ENCODE measurements around the gene CA12.
"Not testable (repeated sequence)": the region's sequence is repeated elsewhere in the genome, so short reads cannot be mapped to it uniquely, and the experiment has no call there.

The CA12 gene

DNA sequence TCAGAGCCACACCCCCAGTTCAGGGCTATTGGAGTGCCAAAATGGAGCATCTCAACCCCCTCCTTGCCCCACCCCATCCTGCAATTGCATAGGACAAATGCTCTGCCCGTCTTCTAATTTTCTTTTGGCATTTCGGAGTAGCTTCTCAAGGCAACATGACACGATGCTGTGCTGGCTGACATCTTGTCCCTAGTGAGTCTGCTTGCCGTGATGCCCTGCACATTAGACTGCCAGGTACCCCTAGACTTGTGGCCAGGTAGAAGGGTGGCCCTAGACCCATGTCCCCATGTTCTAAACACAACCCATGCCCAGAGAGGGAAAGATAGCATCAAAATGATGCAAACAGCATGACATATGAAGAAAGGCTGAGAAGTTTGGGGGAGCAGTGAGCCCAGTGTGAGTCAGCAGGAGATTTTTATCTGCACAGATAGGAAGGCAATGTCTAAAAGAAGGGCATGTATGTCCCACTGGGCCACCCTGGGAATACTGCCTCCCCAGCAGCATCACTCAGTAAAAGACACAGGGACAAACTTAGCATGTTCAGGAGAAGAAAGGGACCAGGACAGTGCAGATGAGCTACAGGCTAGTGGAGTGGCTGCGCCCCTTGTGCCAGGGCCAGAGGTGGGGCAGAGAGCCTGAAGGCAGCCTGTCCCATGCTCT, 36.8 kb downstream of the CA12 start:
- no peak overlapping the region for H3K4me3 ChIP-seq (ENCODE audit: low read length)
- no peak for DNase-seq (ENCODE audit: low read depth, low spot score)

DNA sequence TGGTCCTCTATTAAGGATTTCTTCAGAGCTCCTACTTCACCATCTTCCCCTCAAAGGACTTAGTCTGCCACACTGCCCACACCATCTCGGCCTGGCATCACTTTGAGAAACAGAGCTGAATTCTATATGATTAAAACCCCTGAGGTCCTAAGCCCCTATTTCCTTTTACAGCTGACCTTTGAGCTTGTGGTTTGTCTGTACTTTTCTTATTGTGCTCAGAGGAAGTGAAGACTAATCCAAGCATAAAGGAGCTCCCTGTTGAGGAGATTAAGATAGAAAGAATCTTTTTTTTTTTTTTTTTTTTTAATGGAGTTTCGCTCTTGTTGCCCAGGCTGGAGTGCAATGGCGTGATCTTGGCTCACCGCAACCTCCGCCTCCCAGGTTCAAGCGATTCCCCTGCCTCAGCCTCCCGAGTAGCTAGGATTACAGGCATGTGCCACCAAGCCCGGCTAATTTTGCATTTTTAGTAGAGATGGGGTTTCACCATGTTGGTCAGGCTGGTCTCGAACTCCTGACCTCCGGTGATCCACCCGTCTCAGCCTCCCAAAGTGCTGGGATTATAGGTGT, 38.6 kb downstream of the CA12 start:
- not testable (repeated sequence) for DNase-seq (ENCODE audit: low read depth, low spot score); H3K4me3 ChIP-seq (ENCODE audit: low read length)

DNA sequence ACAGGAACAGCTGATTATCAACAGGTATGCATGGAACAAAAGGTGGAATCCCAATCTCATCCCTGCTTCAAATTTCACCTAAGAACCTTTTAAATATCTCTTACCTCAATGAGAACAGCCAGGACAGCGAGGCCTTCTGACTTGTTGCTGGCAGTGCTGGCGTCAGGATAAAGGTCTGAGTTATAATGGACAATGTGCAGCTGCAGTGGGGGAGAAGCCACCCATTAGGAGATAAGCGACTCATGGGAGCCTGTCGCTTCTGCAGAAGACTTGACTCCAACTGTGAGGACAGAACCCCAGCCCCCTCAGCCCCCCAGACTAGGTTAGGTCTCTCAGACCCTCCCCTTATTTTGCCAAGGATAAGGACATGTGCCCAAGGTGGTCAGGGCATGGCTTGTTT, 39.7 kb downstream of the CA12 start:
- no peak overlapping the region for H3K4me3 ChIP-seq (ENCODE audit: low read length)
- no peak for DNase-seq (ENCODE audit: low read depth, low spot score)

DNA sequence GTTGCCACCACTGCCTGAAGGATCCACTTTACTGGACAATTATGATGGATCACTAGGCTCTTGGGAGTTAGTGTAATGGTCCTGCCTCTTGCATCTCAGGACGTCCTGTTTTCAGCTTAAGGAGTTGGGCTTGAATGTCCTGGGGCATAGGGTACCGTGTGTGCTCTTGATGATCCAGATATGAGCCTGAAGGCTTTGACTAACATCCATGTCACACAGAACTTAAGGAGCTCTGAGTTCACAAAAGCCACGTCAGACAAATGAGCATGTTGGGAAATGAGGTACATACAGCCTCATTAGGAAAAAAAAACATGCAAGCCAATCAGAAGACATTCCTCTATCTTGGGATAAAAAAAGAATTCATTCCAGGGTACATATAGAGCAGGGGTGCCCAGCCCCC, 40.8 kb downstream of the CA12 start:
- H3K4me3 ChIP-seq (ENCODE audit: low read length) = no peak overlapping the region
- no peak for DNase-seq (ENCODE audit: low read depth, low spot score)

DNA sequence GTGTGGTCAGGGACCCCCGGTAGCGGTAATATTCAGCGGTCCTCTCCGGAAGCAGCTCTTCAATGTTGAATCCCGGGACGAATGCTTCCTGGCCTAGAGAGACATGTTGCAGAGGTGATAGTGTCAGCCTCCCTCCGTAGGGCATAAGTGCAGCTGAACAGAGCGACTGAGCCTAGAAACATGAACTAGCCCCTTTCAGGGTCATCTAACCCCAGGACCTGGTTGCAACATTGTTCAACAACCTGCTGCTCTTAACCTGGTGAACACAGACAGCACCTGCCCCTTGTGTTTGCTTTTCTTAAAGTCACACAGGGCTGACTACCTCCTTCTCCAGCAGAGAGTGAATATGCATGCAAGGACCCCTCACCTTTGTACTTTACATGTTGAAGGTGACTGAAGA, 41.3 kb downstream of the CA12 start:
- no peak for DNase-seq (ENCODE audit: low read depth, low spot score)
- H3K4me3 ChIP-seq (ENCODE audit: low read length) = no peak overlapping the region

DNA sequence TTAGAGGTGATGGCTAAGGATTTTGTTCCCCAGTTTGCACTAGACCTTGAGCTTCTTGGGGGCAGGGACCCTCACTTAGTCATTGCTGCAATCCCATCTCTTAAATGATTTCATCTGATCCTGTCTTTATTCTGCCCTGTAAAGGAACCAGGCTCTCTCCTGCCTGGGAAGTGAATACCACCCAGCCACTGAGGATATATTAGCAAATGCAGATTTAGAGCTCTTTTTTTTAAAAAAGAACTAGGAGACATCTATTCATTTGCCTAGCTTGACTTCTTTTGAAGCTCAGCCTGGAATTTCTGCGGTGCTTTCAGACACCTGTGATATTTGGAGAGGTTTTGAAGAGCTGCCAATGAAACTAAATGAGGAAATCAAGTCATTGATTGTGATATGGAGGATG, 41.8 kb downstream of the CA12 start:
- no peak overlapping the region for H3K4me3 ChIP-seq (ENCODE audit: low read length)
- DNase-seq (ENCODE audit: low read depth, low spot score) = no peak

DNA sequence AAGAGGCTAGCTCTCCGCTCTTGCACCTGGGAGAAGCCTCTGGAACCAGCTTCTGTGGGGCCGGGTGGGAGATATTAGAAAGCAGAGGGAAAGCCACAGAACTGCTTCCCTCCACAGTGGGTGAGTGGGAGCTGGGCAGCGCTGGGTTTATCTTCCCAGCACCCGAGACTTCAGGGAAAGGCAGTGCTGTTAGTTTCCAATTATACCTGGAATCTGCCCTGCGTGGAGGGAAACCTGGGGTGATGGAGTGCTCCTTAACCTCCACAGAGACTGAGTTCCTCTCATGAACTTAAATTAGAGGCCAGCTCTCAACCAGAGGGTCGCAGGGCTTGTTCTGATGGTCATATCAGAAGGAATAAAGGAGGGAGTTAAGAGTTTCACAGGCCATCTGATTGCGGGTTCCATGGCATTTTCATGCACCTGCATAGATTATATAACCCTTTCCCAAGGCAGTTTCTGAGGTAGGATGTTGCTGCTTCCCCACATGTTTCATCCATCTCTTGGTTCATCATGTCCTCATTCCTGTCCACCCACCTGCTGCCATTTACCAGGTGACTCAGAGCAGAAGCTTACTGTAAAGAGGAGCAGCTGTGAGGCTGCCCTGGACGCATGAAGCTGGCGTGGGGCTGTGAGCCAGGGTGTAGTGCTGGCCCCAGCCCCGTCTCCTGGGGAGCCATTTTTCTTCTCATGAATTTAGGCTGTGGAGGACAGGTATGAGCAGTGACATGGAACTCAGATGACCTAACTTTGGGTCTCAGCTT, 42.5 kb downstream of the CA12 start:
- no peak for DNase-seq (ENCODE audit: low read depth, low spot score)
- H3K4me3 ChIP-seq (ENCODE audit: low read length) = no peak overlapping the region

DNA sequence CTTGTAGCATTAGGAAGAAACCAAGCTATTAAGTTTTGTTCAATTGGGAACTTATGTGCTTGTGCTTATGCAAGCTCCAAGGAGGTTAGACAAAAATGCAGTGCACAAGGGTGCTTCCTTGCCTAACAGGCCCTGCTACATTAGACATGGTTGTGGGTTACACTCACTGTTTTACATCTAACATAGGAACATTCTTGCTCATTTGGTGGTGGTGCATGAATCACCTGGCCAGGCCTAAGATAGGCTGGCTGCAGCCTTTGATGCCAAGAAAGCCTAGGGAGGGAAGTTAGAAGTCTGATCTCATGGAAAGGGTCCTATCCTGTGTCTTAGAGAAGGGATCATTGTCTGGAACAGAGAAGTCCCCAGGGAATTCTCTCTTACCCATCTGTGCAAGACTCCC, 43.5 kb downstream of the CA12 start:
- no peak overlapping the region for H3K4me3 ChIP-seq (ENCODE audit: low read length)
- DNase-seq (ENCODE audit: low read depth, low spot score) = no peak

DNA sequence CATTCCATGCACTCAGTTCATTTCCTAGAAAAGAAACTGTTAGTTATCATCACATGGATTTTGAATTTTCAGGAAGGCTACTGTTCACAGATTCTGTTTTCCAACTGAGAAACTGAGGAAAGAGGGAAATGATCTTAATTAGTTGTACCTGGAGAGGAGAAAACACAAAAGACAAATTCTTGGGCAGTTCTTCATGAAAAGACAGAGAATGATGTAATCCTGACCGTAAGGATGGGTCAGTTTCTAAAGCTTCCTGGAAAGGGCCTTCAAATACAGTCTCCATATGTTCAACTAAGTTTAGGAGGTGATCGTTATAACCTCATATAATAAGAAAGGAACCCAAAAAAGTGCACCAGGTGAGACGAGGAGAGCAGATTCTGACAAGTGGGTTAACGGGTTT, 44.6 kb downstream of the CA12 start:
- DNase-seq (ENCODE audit: low read depth, low spot score) = no peak
- H3K4me3 ChIP-seq (ENCODE audit: low read length) = no peak overlapping the region

DNA sequence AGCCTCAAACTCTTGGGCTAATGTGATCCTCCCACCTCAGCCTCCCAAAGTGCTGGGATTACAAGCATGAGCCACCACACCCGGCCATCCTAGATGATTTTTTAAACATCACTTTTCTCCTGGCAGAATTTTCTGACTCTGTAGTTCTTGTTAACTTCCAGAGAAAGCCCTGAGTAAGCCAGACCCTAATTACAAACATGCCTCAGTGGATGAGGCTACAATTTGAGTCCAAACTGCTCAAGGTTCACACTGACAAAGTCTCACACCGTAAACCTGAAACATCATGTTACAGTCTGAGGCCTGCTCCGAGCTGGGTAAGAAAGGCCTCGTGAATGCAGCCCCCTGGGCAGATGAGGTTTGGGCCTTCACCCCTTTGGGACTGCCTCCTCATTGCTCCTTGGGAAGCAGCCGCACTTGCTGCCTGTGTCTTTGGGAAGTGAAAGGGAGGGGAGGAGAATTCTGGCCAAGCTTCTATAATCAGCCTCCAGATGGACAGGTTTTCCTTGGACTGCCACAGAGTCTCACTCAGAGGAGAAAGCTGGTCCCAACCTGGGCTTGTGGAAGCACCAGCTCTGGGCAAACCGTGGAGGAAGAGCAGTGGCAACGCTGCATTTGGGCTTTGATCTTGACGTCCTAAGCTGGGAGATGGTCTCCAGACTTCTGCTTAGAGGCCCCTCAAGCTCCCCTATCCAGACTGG, 46.0 kb downstream of the CA12 start:
- H3K4me3 ChIP-seq (ENCODE audit: low read length) = no peak overlapping the region
- DNase-seq (ENCODE audit: low read depth, low spot score) = no peak

DNA sequence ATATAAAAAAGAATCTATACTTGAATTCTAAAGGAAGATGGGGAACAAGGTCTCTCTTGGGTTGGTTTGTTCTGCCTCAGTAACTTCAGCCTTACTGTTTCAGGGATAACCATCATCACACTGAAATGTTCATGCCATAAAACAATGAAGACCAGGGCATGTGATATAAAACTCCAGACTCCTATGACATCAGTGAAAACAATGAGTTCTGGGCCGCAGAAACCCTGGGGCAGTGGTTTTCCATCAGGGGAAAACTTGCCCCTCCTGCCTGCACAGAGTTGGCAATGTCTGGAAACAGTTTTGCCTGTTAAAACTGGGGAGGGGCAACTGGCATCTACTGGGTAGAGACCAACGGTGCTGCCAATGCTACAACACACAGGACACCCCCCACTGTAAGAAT, 46.8 kb downstream of the CA12 start:
- no peak overlapping the region for H3K4me3 ChIP-seq (ENCODE audit: low read length)
- DNase-seq (ENCODE audit: low read depth, low spot score) = no peak

DNA sequence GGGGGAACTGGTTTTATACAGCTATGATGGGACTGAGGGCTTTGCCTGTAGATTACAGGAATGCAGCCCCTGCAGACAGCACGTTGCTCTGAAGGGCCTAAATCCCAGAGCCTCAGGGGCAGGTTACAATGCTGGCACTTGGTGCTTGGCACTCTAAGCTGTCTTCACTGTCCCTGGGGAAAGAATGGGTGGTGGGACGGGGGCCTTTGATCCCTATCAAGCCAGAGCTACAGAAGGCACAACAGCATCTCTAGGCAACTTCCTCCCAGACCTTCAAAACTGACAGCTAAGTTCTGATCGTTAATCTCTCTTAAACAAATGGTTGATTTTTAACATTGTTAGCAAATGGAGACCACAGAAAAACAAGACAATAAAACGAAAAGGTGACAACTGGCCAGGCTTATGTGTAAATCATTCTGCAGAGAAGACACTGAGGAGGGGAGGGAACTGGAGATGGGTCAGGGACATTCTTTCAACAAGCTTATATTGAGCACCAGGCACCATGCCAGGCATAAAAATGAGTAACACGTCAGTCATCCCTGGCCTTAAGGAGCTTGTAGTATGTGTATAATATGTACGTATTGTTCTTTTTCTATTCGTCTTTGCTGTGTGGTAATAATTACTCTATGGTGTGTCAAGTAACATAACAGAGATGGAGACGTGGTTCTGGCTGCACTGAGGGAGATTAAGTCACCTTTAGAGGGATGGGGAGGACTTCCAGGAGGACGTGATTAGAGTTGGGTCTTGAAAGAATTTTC, 49.1 kb downstream of the CA12 start:
- no peak for DNase-seq (ENCODE audit: low read depth, low spot score)

DNA sequence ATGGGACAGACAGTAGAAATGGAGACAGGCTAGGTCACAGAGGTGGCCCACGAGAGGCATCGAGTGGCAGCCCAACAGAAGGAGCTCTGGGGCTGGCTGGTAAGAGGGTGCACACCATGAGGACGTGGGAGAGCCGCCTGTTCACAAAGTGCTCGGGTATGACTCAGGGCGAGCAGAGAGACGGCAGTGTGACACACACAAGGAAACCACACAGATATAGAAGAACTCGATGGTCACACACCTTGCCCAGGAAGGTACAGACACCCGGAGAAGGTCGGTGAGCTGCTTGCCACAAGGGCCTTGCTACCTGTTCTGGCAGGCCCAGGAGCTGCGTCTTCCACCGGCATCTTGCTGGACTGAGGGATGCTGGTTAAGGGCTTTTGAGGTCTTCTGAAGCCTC, 50.2 kb downstream of the CA12 start:
- DNase-seq (ENCODE audit: low read depth, low spot score) = no peak
- H3K4me3 ChIP-seq (ENCODE audit: low read length) = no peak overlapping the region

More for the DNA sequence above, 49.1 kb downstream of the CA12 start:
- no peak overlapping the region for H3K4me3 ChIP-seq (ENCODE audit: low read length)

DNA sequence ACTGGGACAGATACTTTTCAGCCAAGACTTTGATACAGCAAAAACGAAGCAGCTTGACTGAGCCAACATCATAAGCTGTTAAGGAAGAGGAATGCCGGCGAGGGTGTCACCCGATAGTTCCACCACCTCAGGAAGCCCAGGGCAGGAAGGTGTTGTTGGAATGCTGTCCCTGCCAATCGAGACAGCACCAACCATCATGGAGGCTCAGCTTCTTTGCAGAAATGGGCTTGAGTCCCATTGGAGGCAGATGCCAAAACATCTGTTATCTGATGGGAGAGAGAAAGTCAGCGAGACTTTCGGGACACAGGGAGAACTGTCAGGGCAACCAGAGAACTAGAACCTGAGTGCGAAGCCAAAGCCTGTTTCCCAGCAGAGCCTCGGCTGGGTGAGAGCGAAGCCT, 50.7 kb downstream of the CA12 start:
- no peak for DNase-seq (ENCODE audit: low read depth, low spot score)
- no peak overlapping the region for H3K4me3 ChIP-seq (ENCODE audit: low read length)

DNA sequence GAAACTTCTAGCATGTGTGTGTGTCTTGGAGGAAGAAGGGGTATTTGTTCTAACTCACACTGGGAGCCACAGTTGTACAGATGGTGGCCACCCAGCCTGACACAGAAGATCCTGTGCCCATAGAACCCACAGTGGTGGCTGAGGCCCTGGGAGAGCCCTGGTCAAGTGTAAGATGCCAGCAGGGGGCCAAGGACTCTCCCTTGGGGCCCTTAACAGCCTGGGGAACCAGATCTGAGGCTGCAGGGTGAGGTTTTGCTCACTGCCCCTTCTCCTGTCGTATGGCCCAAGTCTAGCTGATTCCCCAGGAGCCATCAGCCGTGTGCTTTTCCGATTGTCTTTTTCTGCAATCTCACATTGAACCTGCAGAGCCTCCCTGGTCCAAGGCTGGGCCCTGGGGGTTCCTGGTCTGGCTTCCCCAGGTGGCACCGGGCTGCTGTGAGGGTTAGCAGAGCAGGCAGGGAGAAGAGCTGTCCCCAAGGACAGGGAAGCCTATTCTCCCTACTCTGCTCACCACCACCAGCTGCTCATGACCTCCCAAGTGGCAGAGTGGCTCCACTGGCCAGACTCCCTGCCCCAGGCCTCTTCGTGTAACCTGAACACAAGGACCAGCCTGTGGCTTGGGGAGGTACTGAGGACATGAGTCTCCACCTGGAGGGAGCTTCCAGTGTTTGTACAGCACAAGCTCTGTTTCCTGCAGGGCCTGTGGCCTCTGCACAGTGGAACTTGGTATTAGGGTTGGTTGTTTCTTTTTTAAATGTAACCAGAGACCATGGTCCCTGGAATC, 51.9 kb downstream of the CA12 start:
- no peak overlapping the region for H3K4me3 ChIP-seq (ENCODE audit: low read length)
- no peak for DNase-seq (ENCODE audit: low read depth, low spot score)

DNA sequence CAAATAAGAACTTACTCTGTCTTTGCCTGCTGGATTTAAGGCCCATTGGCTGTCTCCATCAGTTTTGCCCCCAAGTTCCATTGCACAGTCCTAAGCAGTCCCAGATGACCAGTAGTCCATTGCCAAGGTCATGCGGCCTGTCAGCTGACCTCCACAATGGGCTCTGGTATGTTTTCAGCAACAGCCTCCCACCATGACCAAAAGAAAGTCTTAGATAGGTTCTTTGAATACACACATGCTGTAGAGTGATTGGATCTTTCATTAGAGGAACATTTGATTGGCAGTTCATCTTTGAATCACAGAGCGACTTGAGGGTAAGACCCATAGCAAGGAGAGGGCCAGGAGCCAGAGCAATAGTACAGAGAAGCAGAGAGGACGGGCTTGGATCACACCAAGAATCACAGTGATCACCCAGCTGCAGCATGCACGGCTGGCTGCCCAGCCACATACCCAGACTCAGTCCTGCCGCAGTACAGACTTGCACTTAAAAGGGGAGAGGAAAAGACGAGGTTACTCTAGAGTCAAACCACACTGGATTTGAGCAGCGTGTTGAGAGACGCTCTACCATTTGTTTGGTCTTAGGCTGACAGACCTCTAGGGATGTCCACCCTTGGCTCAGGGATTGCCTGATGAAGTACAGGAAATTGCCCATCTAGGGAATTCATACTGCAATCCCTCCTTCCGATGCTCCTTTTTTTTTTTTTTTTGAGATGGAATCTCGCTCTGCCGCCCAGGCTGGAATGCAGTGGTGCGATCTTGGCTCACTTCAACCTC, 53.8 kb downstream of the CA12 start:
- DNase-seq (ENCODE audit: low read depth, low spot score) = no peak
- H3K4me3 ChIP-seq (ENCODE audit: low read length) = no peak overlapping the region

DNA sequence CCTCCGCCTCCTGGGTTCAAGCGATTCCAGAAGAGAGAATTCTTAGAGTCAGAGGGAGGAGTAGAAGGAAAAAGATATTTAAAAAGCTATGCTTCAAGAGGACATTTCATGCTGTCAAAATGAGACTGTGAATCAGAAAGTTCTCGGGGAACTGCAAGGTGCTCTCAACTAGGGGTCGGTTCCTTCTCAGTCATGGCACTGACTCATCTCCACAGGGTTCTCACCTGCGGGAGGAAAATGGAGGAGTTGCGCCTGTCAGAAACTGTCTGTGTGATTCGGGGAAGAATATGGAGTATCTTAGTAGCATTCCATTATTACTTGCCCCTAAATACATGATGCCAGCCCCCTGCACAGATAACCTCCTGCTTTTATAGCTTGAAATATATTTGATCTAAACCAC, 56.9 kb downstream of the CA12 start:
- no peak for DNase-seq (ENCODE audit: low read depth, low spot score)
- H3K4me3 ChIP-seq (ENCODE audit: low read length) = no peak overlapping the region
